OCI-LY3 (cell line): ENCODE measurements around the gene HES2.
A peak's percentile ranks its signal among the peaks of the same experiment; 100 is the strongest.
"Not testable (repeated sequence)": the region's sequence is repeated elsewhere in the genome, so short reads cannot be mapped to it uniquely, and the experiment has no call there.

Experiments used
- H2AFZ ChIP-seq: fragments of 200-600, 300-600 bp; shearing (Covaris generic); 2 replicates; pipeline ENCODE4 v1.6.0; 2014; ENCODE audit warnings: antibody characterized with exemption, low read depth, low read length
- H3K27ac ChIP-seq: fragments of 200-600, 300-600 bp; sonication (generic); 2 replicates; pipeline ENCODE4 v1.5.1; 2014; ENCODE audit warnings: mild to moderate bottlenecking, low read length, moderate library complexity, mixed read lengths
- H3K27me3 ChIP-seq: fragments of 200-600, 300-600 bp; sonication (generic); 2 replicates; pipeline ENCODE4 v1.6.1; 2014; ENCODE audit warnings: low read depth, low read length, mixed read lengths
- H3K36me3 ChIP-seq: fragments of 200-600, 300-600 bp; sonication (generic); replicated peaks from 2 replicates; pipeline ENCODE3; 2014; ENCODE audit warnings: low read depth, low read length, mixed read lengths
- H3K4me1 ChIP-seq: fragments of 300-600, 200-600 bp; sonication (generic); 2 replicates; pipeline ENCODE4 v1.6.1; 2014; ENCODE audit warnings: low read length, mixed read lengths
- H3K4me2 ChIP-seq: fragments of 200-600, 300-600 bp; sonication (generic); 2 replicates; pipeline ENCODE4 v1.6.1; 2014; ENCODE audit warnings: low read length, mixed read lengths
- H3K4me3 ChIP-seq: fragments of 300-600, 200-600 bp; sonication (generic); 2 replicates; pipeline ENCODE4 v1.5.1; 2014; ENCODE audit warnings: antibody characterized with exemption, mild to moderate bottlenecking, low read length, moderate library complexity
- H3K79me2 ChIP-seq: fragments of 300-600, 200-600 bp; shearing (Covaris generic); 2 replicates; pipeline ENCODE4 v1.6.1; 2014; ENCODE audit warnings: mild to moderate bottlenecking, low read length, mixed read lengths
- H3K9ac ChIP-seq: fragments of 300-600, 200-600 bp; shearing (Covaris generic); 2 replicates; pipeline ENCODE4 v1.6.0; 2014; ENCODE audit warnings: mild to moderate bottlenecking, low read length, moderate library complexity
- H3K9me3 ChIP-seq: fragments of 200-600, 300-600 bp; shearing (Covaris generic); 2 replicates; pipeline ENCODE4 v1.6.1; 2014; ENCODE audit warnings: low read length, mixed read lengths; ENCODE audit not compliant: insufficient read depth
- H4K20me1 ChIP-seq: fragments of 200-600, 300-600 bp; sonication (generic); 2 replicates; pipeline ENCODE4 v1.6.1; 2016; ENCODE audit warnings: low read length, mixed read lengths; ENCODE audit not compliant: insufficient read depth
- CTCF ChIP-seq: fragments of 200-600, 300-600 bp; sonication (generic); IDR thresholded peaks from 2 replicates; pipeline ENCODE4 v1.5.1; 2014; ENCODE audit warnings: antibody characterized with exemption, low read length, low read depth
- EZH2phosphoT487 ChIP-seq: fragments of 200-600 bp; shearing (Covaris generic); IDR thresholded peaks from 2 replicates; pipeline ENCODE4 v1.6.1; 2018; ENCODE audit warnings: antibody characterized with exemption, mixed run types, low read depth

The HES2 gene

DNA sequence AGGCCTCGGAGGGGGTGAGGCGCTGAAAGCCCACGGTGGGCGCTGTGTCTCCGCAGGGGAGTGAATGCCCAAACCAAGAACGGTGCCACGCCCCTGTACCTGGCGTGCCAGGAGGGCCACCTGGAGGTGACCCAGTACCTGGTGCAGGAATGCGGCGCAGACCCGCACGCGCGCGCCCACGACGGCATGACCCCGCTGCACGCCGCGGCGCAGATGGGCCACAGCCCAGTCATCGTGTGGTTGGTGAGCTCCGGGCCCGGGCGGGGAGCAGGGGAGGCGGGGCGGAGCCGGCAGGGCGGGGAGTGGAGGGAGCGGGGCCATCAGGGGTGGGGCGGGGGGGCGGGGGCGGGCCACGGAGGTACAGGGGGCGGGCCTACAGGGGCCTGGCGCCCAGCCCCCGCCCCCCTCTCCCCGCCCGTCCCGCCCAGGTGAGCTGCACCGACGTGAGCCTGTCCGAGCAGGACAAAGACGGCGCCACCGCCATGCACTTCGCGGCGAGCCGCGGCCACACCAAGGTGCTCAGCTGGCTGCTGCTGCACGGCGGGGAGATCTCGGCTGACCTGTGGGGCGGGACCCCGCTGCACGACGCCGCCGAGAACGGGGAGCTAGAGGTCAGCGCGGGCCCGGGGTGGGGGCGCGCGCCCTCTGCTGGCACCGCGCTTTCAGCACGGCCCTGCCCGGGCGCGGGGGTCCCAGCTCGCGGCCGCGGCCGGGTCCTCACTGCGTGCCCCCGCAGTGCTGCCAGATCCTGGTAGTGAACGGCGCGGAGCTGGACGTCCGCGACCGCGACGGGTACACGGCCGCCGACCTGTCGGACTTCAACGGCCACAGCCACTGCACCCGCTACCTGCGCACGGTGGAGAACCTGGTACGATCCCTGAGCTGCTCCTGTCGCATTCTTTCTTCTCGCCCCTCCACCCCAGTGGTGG is 20.7 kb upstream of the HES2 start:
- Histone ChIP-seq H3K4me1 (no peaks in the 10 kb centered on the region), H3K4me2 (no peak overlapping the region), H3K79me2 (no peaks in the 10 kb centered on the region), H3K4me3 (no peak overlapping the region), H3K9ac (no peak overlapping the region), H3K27me3 (no peaks in the 10 kb centered on the region), H3K27ac (no peak overlapping the region), H2AFZ (no peak overlapping the region), H4K20me1 (no peaks in the 10 kb centered on the region), H3K36me3 (no peaks in the 10 kb centered on the region), H3K9me3 (no peaks in the 10 kb centered on the region)
- TF ChIP-seq EZH2phosphoT487 (no peak), CTCF (no peak)

- Histone ChIP-seq H3K4me2 (no peak overlapping the region), H3K4me3 (no peak overlapping the region), H3K79me2 (no peaks in the 10 kb centered on the region), H3K4me1 (no peaks in the 10 kb centered on the region), H3K27ac (no peak overlapping the region), H3K9me3 (no peaks in the 10 kb centered on the region), H3K36me3 (no peaks in the 10 kb centered on the region), H2AFZ (no peak overlapping the region), H3K27me3 (no peaks in the 10 kb centered on the region), H4K20me1 (no peaks in the 10 kb centered on the region), H3K9ac (no peak overlapping the region)
- TF ChIP-seq CTCF (peak; percentile 64), EZH2phosphoT487 (no peak)
Measured at GRCh38 chr1:6438047-6438525, 18.4 kb upstream of the HES2 start.

- H3K9me3 ChIP-seq, H4K20me1 ChIP-seq, H2AFZ ChIP-seq, H3K36me3 ChIP-seq, H3K9ac ChIP-seq, H3K4me3 ChIP-seq, H3K79me2 ChIP-seq, H3K4me2 ChIP-seq, H3K27ac ChIP-seq, H3K4me1 ChIP-seq, H3K27me3 ChIP-seq: not testable (repeated sequence)
Measured at GRCh38 chr1:6437012-6437700, 17.4 kb upstream of the HES2 start.

GRCh38 chr1:6436277-6436676 is 16.6 kb upstream of the HES2 start:
- H3K36me3 ChIP-seq, H2AFZ ChIP-seq, H3K27ac ChIP-seq, H3K79me2 ChIP-seq, H3K9me3 ChIP-seq, H3K4me2 ChIP-seq, H3K27me3 ChIP-seq, H3K9ac ChIP-seq, H3K4me1 ChIP-seq, H4K20me1 ChIP-seq, H3K4me3 ChIP-seq: not testable (repeated sequence)

GRCh38 chr1:6435547-6435946 is 15.8 kb upstream of the HES2 start:
- Histone ChIP-seq H3K27ac (no peak overlapping the region), H3K4me3 (no peak overlapping the region), H3K4me2 (no peak overlapping the region), H3K79me2 (no peaks in the 10 kb centered on the region), H3K36me3 (no peaks in the 10 kb centered on the region), H4K20me1 (no peaks in the 10 kb centered on the region), H3K9me3 (no peaks in the 10 kb centered on the region), H3K4me1 (no peaks in the 10 kb centered on the region), H2AFZ (no peak overlapping the region), H3K27me3 (no peaks in the 10 kb centered on the region), H3K9ac (no peak overlapping the region)
- TF ChIP-seq CTCF (no peak), EZH2phosphoT487 (no peak)
